WTC11 (cell line): ENCODE results near the gene ERCC5. TPM values are rescaled to one million over a fixed set of nuclear protein-coding genes. Genes with fewer than 3 reads are reported as not detected.

Experiments
- ATF6 ChIP-seq: sonication (generic); formaldehyde crosslinking; IDR thresholded peaks from 2 replicates; pipeline ENCODE4 v1.8.1; 2023; ENCODE audit warnings: mild to moderate bottlenecking, missing genetic modification reagents
- CREM ChIP-seq: sonication (generic); formaldehyde crosslinking; IDR thresholded peaks from 2 replicates; pipeline ENCODE4 v1.8.1; 2022; ENCODE audit warnings: mild to moderate bottlenecking, missing genetic modification reagents, moderate library complexity
- E2F4 ChIP-seq: sonication (generic); formaldehyde crosslinking; IDR thresholded peaks from 2 replicates; pipeline ENCODE4 v1.8.1; 2022; ENCODE audit warnings: low read depth, mild to moderate bottlenecking, moderate library complexity, missing genetic modification reagents, borderline replicate concordance
- E2F5 ChIP-seq: sonication (generic); formaldehyde crosslinking; IDR thresholded peaks from 2 replicates; pipeline ENCODE4 v1.8.1; 2022; ENCODE audit warnings: mild to moderate bottlenecking, moderate library complexity, missing genetic modification reagents
- ESRRA ChIP-seq: sonication (generic); formaldehyde crosslinking; IDR thresholded peaks from 2 replicates; pipeline ENCODE4 v1.8.1; 2022; ENCODE audit warnings: mild to moderate bottlenecking, missing genetic modification reagents, borderline replicate concordance
- FOXK1 ChIP-seq: sonication (generic); formaldehyde crosslinking; IDR thresholded peaks from 2 replicates; pipeline ENCODE4 v1.8.0; 2022; ENCODE audit warnings: mild to moderate bottlenecking, moderate library complexity, missing genetic modification reagents
- JAZF1 ChIP-seq: fragments of 250-450 bp; sonication (Bioruptor Pico); IDR thresholded peaks from 2 replicates; pipeline ENCODE4 v1.9.0; 2021; ENCODE audit warnings: moderate library complexity, mild to moderate bottlenecking, inconsistent platforms
- KAT7 ChIP-seq: sonication (generic); formaldehyde crosslinking; IDR thresholded peaks from 2 replicates; pipeline ENCODE4 v1.8.1; 2023; ENCODE audit warnings: missing genetic modification reagents, mild to moderate bottlenecking, borderline replicate concordance
- MYBL2 ChIP-seq: sonication (generic); formaldehyde crosslinking; IDR thresholded peaks from 2 replicates; pipeline ENCODE4 v1.8.1; 2023; ENCODE audit warnings: mild to moderate bottlenecking, moderate library complexity, missing genetic modification reagents
- NFATC4 ChIP-seq: fragments of 250-450 bp; sonication (Bioruptor Pico); IDR thresholded peaks from 2 replicates; pipeline ENCODE4 v1.9.0; 2021; ENCODE audit warnings: mild to moderate bottlenecking
- NFE2L1 ChIP-seq: sonication (generic); formaldehyde crosslinking; IDR thresholded peaks from 2 replicates; pipeline ENCODE4 v1.8.1; 2023; ENCODE audit warnings: missing genetic modification reagents
- NFYB ChIP-seq: sonication (generic); formaldehyde crosslinking; conservative IDR thresholded peaks from 2 replicates; pipeline ENCODE4 v1.8.0; 2022; ENCODE audit warnings: low read depth, missing genetic modification reagents
- NR1H2 ChIP-seq: sonication (generic); formaldehyde crosslinking; IDR thresholded peaks from 2 replicates; pipeline ENCODE4 v1.9.0; 2021; ENCODE audit warnings: mild to moderate bottlenecking, moderate library complexity, missing genetic modification reagents
- NR2C2 ChIP-seq: sonication (generic); formaldehyde crosslinking; IDR thresholded peaks from 2 replicates; pipeline ENCODE4 v1.8.0; 2022; ENCODE audit warnings: mild to moderate bottlenecking, missing genetic modification reagents
- NR3C1 ChIP-seq: sonication (generic); formaldehyde crosslinking; conservative IDR thresholded peaks from 2 replicates; pipeline ENCODE4 v1.8.1; 2023; ENCODE audit warnings: low read depth, mild to moderate bottlenecking, missing genetic modification reagents
- SMAD4 ChIP-seq: sonication (generic); formaldehyde crosslinking; IDR thresholded peaks from 2 replicates; pipeline ENCODE4 v1.8.0; 2022; ENCODE audit warnings: mild to moderate bottlenecking, missing genetic modification reagents
- SOX15 ChIP-seq: fragments of 250-450 bp; sonication (Bioruptor Pico); IDR thresholded peaks from 2 replicates; pipeline ENCODE4 v1.9.0; 2021; ENCODE audit warnings: mild to moderate bottlenecking
- SP1 ChIP-seq: sonication (generic); formaldehyde crosslinking; conservative IDR thresholded peaks from 2 replicates; pipeline ENCODE4 v1.8.1; 2022; ENCODE audit warnings: missing genetic modification reagents
- ZNF138 ChIP-seq: sonication (generic); formaldehyde crosslinking; conservative IDR thresholded peaks from 2 replicates; pipeline ENCODE4 v1.8.1; 2022; ENCODE audit warnings: mild to moderate bottlenecking, moderate library complexity, missing genetic modification reagents
- ZNF232 ChIP-seq: sonication (generic); formaldehyde crosslinking; IDR thresholded peaks from 2 replicates; pipeline ENCODE4 v1.8.0; 2022; ENCODE audit warnings: mild to moderate bottlenecking, missing genetic modification reagents
- ZNF317 ChIP-seq: sonication (generic); formaldehyde crosslinking; IDR thresholded peaks from 2 replicates; pipeline ENCODE4 v1.8.1; 2023; ENCODE audit warnings: low read depth, mild to moderate bottlenecking, moderate library complexity, missing genetic modification reagents, borderline replicate concordance
- ZNF532 ChIP-seq: fragments of 250-450 bp; sonication (Bioruptor Pico); IDR thresholded peaks from 2 replicates; pipeline ENCODE4 v1.9.0; 2021; ENCODE audit warnings: mild to moderate bottlenecking, borderline replicate concordance
- total RNA-seq: library from RNA; stranded (reverse); gene quantifications from 3 replicates; pipeline ENCODE4 v1.2.3, GENCODE V29; 2021
- TF ChIP-seq, protein P1 (sequence below): sonication (generic); formaldehyde crosslinking; conservative IDR thresholded peaks from 2 replicates; pipeline ENCODE4 v1.8.1; 2023; ENCODE audit warnings: mild to moderate bottlenecking, low read depth, missing genetic modification reagents, moderate library complexity
- TF ChIP-seq, protein P2 (sequence below): fragments of 250-450 bp; sonication (Bioruptor Pico); IDR thresholded peaks from 2 replicates; pipeline ENCODE4 v1.9.0; 2021; ENCODE audit warnings: mild to moderate bottlenecking
- TF ChIP-seq, protein P3 (sequence below): sonication (generic); formaldehyde crosslinking; IDR thresholded peaks from 2 replicates; pipeline ENCODE4 v1.8.0; 2022; ENCODE audit warnings: mild to moderate bottlenecking, missing genetic modification reagents

The ERCC5 gene
- total RNA-seq, 1 experiment from 2014 or later = 26.5 TPM

GRCh38 chr13:102845630-102846260 lies at the start of gene ERCC5 (continued):
- TF ChIP-seq, protein P1, sequence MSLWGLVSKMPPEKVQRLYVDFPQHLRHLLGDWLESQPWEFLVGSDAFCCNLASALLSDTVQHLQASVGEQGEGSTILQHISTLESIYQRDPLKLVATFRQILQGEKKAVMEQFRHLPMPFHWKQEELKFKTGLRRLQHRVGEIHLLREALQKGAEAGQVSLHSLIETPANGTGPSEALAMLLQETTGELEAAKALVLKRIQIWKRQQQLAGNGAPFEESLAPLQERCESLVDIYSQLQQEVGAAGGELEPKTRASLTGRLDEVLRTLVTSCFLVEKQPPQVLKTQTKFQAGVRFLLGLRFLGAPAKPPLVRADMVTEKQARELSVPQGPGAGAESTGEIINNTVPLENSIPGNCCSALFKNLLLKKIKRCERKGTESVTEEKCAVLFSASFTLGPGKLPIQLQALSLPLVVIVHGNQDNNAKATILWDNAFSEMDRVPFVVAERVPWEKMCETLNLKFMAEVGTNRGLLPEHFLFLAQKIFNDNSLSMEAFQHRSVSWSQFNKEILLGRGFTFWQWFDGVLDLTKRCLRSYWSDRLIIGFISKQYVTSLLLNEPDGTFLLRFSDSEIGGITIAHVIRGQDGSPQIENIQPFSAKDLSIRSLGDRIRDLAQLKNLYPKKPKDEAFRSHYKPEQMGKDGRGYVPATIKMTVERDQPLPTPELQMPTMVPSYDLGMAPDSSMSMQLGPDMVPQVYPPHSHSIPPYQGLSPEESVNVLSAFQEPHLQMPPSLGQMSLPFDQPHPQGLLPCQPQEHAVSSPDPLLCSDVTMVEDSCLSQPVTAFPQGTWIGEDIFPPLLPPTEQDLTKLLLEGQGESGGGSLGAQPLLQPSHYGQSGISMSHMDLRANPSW = no peak
- TF ChIP-seq SMAD4 (CRISPR knock-in tag) (no peak), ESRRA (no peak), NFYB (CRISPR knock-in tag) (no peak), FOXK1 (peak; percentile 94), SOX15 (no peak), KAT7 (CRISPR knock-in tag) (peak; percentile 27; the same call in 1 of the 2 replicates), ZNF532 (CRISPR knock-in tag) (no peak), E2F5 (CRISPR knock-in tag) (peak; percentile 65), ATF6 (CRISPR knock-in tag) (no peak), NR3C1 (CRISPR knock-in tag) (no peak), ZNF317 (CRISPR knock-in tag) (no peak), SP1 (CRISPR knock-in tag) (peak; percentile 96), NR1H2 (no peak), E2F4 (CRISPR knock-in tag) (no peak), CREM (CRISPR knock-in tag) (peak; percentile 97), JAZF1 (CRISPR knock-in tag) (no peak), NR2C2 (CRISPR knock-in tag) (no peak), NFATC4 (no peak), ZNF138 (CRISPR knock-in tag) (no peak), MYBL2 (CRISPR knock-in tag) (peak; percentile 24; the same call in 1 of the 2 replicates), ZNF232 (peak; percentile 77; the same call in 1 of the 2 replicates), NFE2L1 (no peak)
- TF ChIP-seq, protein P2, sequence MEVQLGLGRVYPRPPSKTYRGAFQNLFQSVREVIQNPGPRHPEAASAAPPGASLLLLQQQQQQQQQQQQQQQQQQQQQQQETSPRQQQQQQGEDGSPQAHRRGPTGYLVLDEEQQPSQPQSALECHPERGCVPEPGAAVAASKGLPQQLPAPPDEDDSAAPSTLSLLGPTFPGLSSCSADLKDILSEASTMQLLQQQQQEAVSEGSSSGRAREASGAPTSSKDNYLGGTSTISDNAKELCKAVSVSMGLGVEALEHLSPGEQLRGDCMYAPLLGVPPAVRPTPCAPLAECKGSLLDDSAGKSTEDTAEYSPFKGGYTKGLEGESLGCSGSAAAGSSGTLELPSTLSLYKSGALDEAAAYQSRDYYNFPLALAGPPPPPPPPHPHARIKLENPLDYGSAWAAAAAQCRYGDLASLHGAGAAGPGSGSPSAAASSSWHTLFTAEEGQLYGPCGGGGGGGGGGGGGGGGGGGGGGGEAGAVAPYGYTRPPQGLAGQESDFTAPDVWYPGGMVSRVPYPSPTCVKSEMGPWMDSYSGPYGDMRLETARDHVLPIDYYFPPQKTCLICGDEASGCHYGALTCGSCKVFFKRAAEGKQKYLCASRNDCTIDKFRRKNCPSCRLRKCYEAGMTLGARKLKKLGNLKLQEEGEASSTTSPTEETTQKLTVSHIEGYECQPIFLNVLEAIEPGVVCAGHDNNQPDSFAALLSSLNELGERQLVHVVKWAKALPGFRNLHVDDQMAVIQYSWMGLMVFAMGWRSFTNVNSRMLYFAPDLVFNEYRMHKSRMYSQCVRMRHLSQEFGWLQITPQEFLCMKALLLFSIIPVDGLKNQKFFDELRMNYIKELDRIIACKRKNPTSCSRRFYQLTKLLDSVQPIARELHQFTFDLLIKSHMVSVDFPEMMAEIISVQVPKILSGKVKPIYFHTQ = no peak
- TF ChIP-seq, protein P3, sequence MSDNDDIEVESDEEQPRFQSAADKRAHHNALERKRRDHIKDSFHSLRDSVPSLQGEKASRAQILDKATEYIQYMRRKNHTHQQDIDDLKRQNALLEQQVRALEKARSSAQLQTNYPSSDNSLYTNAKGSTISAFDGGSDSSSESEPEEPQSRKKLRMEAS (CRISPR knock-in tag) = peak; percentile 84
